GM19467 (cell line): ENCODE data around the gene ARHGAP26.

ENCODE experiments used
- ATAC-seq: cut with Tn5 transposase; IDR thresholded peaks from one replicate; pipeline ENCODE4 v1.9.1; 2021; ENCODE audit warnings: mild to moderate bottlenecking, moderate library complexity; ENCODE audit not compliant: unreplicated experiment

ARHGAP26 gene

DNA sequence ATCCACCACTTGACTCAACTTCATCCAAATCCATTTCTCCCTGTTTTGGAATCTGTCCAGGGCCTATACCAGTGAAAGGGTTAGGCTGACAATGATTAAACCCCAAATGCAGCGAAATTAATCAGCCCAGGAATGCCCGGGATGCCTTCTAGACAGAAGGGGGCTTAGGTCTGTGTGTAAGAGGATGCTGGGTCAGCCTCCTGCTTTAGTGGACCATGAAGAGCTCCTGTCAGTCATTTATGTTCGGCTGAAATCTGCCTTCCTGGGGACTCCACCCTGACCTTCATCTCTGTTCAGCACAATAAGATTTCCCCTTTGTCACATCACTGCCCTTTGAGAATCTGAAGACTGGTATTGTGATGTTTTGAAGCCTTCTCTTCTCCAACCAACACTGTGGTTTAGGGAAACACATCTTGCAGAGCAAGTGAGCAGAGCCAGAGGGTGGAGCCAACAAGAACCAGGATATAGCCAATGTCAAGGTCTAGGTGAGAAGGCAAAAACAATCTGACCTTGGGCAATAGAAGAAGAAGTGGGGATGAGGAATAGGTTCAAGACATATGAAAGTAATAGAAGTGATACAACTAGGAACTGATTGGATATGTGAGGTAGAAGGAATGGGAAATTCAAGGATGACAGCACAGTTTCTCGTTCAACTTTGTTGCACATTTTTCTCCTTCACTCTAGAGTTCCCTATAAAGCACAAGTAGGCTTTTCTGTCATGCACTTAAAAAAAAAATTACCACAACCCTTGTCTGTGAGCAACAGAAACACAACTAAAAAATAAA is 234.4 kb downstream of the ARHGAP26 start:
- no peak for ATAC-seq

DNA sequence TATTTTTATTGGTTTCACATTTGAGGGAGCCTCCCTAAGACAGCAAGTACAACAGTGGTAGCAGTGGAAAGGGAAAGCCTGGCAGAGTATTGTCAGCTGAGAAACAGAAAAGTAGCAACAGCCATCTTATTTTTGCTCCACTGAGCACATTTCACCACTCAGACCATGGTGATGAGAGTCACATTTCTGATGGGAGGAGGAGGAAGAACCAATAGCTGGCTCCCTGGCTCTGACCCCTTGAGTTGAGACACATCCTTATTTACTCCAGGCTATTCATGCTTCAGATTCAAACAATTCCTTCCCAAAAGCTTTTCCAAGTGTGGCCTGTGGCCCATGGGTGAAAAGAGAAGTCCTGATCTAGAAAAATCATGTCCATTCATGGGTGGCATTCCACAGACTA is 236.3 kb downstream of the ARHGAP26 start:
- no peak for ATAC-seq

DNA sequence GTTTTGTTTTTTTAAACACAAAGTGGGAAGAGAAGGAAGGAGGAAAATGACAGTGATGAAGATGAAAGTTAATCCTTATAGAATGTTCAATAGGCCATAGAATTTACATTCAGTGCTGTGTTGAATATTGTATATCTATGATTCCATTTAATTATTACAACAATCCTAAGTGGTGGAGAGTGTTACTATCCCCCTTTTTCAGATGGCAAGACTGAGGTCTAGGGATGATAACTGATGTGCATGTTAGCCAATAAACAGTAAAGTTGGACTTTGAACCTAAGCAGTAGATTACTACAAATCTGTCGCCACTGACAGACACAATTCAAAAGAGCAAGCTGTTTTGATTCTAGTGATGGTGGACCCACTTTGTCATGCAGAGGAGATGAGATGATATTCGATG is 237.9 kb downstream of the ARHGAP26 start:
- no peak for ATAC-seq

DNA sequence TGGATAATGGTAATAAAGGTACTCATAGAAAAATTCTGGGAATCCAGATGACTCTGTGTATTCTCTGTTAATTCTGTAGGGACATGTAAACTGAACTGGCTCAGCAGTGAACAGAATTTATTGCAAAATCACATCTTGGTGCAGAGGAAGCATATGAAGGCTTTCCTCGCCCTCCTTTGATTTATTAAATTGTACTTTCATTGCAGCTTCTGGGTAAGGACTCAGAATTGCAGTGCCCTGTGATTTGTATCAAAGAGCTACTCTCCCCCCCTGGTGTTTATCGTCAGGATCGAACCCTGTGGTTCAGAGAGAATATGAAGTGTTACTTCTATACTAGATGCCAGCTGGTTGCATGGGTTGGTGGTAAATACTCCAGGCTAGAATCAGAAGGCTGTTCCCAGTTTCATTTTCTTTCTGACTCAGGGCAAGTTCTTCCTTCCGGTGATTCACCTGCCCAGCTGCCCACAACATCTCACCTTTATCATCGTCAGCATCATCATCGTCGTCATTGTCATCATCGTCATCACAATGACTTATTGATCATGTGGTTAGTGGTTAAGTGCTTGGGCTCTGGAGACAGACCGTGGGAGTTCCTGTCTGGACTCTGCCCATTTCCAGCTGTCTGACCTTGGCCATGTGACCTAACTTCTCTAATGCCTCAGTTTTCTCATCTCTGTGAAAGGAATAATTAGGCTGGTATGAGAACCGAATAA is 238.8 kb downstream of the ARHGAP26 start:
- peak; percentile 72 for ATAC-seq

DNA sequence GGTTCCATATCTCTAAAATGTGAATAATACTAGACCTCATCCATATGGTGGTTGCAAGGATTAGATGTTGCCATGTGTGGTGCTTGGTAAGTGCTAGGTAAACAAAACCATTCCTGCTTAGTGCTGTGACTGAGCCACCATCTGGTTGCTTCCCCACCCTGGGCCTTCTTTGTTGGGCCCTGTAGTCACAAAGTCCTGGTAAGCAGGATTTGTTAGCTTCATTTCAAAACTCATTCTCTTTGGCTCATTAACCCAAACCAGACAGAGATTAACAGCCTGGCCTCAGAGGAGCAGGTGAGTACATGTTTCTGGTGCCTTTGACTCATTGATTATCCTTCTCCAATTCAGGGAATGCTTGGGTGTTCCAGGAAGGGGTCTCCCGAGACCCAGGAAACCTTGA is 240.2 kb downstream of the ARHGAP26 start:
- no peak for ATAC-seq

DNA sequence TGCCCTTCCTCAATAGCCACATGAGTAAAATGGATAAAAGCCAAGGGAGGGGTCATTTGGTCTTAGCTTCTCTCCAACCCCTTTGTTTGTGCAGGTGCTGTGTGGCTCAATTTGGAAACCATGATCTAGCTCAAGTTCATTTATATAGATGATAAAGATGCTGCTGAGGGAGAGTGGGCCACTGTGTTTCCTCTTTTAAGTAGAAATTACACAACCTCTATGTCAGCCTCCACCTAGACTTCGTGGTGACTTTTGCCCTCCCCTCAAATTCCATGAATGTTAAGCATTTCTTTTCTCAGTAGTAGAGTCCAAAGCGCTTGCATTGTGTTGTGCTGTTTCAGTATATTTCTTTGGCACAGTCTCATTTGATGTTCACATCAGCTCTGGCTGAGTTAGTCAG is 241.4 kb downstream of the ARHGAP26 start:
- ATAC-seq, result no peak

DNA sequence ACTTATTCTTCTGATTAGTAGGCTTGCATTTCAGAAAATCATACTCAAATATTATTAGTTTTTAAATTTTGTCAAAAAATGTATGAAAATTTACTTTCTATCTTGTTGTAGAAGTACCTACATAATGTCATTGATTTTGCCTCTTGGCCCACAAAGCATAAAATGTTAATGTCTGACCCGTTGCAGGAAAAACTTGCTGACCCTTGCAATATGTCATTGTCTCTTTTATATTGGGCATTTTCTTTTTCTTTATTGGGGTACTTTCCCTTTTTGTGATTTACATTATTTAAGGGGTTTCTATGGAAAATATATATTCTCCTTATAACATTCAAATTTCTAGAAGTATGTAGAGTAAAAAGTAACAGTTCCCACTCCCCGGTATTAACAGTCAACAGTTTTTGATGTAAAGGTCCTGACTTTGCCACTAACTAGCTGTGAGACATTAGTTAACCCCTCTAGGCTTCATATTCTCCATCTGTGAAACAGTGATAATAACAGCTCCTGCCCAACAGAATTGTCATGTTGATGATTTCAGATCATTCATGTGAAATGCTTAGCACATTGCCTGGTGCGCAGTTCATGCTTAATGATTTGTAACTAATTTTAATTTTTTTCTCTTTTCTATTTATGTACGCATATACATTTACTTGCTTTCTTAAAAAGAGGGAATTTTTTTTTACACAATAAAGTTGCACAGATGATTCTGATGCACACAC is 243.2 kb downstream of the ARHGAP26 start:
- ATAC-seq, result no peak

DNA sequence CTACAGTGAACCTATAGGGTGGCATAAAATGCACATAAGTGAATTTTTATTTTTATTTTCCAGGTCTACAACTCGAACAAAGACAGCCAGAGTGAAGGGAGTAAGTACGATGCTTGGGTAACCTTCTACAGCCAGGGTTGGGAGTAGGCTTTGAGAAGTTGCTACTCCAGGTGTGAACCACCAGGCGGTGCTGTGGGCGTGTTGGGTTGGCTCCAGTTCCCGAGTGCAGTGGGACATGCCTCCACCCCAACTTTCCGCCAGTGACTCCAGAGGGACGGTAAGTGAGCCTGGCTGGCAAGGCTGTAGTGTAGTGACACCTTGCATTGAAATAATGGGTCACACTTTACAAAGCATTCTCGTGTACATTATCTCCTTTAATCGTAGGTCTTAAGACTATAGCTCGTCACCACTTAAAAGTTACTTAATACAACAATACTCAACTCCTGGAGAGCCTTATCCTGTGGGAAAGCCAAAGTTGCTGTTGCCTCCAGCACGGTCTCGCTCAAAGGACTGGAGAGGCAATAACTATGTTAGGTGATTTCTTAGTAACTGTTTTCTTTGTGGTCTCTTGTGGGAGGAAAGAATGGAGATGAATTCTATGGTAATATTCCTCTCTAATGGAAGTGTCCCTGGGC is 244.0 kb downstream of the ARHGAP26 start:
- ATAC-seq, result no peak

DNA sequence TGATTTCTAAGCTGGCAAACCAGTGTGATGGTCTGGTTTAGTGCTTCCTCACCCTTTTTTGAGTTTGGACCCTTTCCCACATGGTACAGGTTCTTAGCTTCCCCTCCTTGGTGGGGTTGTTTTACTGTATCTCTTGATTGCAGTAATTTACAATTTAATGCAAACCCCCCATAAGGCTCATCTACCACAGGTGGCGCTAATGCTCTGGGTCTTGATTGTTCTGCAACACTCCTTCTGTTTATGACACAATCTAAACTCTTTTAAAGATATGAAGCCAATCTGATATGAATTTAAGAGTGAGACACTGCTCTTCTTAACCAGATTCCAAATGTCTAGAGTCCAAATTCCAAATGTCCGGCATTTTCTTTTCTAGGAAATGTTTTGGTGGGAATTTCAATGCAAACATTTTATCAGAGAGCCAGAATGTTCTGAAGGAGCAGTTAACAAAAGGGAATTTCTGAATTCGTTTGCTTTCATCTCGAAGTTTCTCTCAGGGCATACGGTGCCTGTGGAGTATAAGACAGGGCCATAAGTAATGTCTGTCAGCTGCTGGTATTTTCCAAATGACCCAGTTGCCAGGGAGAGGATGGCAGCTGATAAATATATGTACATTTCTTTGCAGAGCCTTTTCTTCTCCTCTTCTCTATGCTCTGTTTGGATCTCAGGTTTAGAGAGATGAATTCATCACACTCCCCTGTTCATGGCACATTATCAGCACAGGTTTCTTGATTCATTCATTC is 246.8 kb downstream of the ARHGAP26 start:
- ATAC-seq, result no peak

DNA sequence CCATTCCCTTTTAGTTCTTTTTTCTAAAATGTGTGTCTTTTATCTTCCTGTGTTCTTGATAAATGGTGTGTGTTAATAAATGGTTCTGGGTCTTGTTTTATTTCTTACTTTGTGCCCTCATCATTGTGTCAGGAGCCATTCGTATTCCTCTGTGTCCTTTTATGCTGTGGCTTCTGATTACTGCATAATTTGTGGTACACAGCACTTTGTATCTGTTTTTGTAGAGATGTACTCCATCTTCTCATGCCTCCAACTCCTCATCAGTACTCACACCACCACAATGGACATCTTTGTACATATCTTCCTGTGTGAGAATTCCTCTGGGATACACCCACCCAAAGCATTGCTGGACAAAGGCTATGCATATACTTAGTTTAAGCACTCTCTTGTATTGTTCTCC is 247.4 kb downstream of the ARHGAP26 start:
- no peak for ATAC-seq

DNA sequence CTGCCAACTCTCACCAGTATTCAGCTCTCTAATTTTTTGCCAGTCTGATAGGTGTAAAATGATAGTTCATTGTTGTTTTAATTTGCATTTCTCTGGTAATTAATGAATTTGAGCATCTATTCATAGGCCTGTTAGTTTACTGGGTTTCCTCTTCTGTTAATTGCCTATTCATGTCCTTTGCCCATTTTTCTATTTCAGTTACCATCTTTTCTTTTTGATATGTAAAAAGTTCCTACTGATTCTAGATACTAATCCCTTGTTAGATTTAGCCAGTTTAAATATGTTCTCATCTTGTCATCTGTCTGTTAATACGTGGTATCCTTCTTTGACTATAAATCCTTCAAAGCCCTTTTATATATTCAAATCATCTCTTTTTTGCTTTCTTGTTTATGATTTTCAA is 247.8 kb downstream of the ARHGAP26 start:
- ATAC-seq, result no peak

DNA sequence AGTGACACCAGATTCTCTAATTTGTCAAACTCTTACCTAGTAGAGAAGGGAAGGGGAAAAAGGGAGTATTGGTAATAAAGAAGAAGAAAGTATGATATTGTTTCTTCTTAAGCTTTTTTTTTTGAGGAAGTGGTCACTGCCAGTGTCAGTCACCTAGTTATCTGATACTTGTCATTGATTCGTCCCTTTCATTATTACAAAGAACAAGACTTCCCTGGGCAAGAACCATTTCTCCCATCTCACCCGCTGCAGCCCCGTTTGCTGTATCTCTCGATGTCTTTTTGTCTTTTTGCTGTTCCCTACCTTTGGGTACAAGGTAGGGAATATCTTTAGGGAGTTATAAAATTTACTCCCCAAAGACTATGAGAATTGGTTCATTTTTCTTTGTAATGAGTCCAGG is 249.0 kb downstream of the ARHGAP26 start:
- ATAC-seq, result no peak

DNA sequence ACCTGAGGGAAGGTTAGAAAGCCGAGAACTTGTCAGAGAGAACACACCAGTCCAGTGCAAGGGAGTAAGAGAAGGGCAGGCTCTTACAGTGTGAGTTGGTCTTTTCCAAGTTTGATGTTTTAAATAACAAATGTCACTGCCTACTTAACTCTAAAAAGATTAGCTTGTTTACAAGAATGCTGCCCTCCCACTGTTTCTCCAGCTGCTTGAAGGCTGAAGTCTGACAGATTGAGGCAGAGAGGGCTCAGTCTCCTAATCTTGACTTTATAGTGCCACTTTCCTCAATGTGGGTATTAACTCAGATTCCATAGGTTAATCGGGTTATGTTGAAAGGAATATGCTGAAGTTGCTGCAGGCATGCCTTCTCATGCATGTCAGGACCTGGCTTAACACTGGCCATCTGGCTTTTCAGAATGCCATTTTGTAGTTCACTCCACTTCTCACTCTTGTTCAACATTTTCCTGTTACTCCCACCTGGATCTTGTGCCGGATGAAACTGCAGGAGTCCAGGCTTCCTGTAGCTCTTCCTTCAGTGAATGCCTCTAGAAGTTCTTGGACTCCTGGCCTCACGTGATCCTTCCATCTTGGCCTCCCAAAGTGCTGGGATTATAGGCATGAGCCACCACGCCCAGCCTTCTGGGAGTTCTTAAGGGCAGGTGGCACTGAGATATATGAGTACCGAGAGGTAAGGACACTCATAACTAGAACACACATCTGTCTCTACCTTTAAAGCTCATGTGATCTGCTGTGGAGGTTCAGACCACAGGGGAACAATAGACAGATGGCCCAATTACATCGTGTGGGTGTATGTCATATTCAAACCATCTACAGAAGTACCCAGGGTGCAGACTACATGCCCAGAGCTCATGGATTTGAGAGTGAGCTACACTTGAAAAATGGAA is 249.7 kb downstream of the ARHGAP26 start:
- ATAC-seq, result peak; percentile 74

DNA sequence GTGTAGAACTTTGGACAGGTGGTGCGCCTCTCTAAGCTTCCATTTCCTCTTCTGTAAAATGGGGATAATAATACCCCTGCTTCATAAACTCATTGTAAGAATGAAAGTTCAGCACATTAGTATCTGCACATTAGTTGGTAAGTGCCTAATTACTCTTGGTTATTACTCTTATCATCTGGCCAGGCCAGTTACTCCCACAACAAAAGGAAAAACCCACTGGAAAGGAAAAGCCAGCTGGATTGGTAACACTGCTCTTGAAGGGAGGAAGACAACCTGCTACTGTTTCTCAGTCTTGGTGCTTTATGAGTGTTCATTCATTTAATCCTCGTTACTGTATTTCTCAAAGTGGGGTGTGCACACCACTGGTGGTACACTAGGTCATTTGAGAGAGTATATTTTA is 251.4 kb downstream of the ARHGAP26 start:
- ATAC-seq, result no peak

DNA sequence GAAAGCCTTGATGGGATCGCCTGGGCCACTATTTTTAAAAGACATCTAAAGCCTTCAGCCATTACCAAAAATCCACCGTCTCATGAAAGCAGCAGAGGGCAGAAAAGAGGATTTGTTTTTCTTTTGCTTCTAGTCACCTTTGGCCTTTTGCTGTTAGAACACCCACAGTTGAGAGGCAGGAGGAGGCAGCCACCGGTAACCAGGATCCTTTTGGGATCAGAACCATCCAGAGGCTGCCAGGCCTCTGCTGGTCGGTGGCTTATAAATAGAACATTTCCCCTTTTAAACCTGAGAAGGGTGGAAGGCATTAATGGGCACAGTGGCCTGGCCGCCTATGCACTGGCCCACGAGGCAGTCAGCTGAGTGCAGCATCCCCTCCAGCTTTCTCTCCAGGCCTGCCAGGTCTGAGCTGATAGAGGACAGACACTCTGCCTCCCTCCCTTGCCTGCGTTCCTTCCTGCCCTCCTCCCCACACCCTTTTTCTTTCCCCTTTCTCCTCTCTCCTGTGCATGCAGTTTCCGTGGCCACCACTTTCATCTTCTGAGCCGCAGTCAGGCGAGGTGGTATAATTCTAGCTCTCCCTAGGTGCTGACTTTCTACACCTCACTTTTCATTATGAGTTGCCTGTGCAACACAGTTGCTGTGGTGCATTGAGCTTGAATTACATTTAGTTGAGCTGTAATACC is 253.4 kb downstream of the ARHGAP26 start:
- ATAC-seq, result peak; percentile 50

DNA sequence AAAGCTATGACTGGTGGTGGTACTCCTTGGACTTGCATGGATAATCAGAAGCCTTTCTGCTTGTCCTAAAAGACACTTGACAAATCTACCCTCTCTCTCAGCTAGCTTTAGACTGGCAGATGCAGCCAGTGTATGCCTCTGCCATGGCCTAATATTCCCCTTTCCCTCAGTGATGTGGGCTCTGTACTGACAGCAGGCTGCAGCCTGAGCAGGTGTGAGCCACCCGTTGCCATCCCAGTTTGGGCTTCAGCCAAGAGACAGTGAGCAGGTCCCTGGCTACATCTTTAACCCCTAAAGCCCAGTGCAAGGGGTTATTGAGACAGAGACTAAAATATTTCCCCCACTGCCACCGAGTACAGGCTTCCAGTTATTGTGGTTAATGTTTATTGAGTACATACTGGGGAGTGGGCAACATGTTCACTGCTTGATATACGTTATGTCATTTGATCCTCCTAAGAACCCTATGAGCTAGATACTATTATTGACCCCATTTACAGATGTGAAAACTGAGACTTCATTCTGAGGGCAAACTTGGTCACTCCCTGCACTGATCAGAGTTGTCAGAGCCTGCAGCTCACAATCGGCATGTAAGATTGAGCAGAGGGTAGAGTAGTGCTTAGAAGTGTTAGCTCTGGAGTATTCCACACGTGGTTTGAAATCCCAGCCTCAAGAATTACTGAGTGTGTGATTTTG is 254.2 kb downstream of the ARHGAP26 start:
- no peak for ATAC-seq

DNA sequence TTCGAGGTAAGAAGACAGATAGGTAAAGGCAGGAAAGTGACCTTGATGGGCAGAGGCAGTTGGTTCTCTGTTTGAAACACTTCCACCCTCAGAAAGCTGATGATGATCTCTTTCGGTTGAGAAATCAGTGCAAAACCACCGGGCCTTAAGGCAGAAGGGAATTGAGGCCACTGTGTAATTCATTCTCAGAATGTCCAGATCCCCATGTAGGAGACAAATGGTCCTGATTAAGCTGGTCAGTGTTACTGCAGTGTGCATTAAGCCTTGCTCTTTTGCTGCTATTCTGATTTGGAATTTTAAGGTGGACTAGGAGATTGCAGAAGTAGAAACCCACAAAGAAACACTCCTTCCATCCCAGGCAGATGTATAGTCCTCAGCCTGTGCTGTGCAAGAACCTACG is 255.2 kb downstream of the ARHGAP26 start:
- ATAC-seq, result no peak

DNA sequence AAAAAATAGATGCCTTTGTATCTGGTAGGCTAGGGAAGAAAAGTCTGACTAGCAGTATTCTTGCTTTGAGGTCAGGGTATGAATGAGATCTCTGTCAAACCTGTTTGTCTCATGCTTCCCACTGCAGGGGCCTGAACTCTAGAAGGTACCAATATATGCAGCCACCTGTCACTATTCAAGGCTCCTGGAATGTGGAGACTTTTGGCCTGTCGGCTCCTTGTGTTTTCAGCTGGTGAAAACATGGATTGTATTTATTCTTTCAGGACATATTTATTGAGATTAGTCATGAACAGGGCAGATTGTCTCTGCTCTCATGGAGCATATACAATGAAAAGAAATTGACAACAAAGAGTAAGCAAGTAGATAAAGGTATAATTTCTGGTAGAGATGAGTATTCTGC is 255.8 kb downstream of the ARHGAP26 start:
- ATAC-seq, result no peak

DNA sequence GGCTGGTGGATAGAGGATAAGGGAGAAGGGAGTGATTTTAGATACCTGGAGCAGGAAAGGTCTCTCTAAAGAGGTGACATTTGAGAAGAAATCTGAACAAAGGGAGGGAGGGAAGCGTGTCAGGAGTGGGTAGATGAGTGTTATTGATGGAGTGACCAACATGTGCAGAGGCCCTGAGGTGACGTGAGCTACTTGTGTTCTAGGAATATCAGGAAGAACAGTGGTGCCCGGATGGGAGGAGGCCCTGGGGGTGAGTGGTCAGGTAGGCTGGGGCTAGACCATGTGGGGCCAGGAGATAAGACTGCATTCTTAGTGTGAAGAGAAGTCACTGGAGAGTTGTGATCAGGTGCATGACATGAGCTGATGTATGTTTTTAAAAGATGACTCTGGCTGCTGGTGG is 256.2 kb downstream of the ARHGAP26 start:
- ATAC-seq, result no peak
